ENCODE results near the gene PRKG2. TPM values are rescaled to one million over a fixed set of nuclear protein-coding genes. Genes with fewer than 3 reads are reported as not detected.
"Not testable (repeated sequence)": the region's sequence is repeated elsewhere in the genome, so short reads cannot be mapped to it uniquely, and the experiment has no call there.

Gene PRKG2, protein sequence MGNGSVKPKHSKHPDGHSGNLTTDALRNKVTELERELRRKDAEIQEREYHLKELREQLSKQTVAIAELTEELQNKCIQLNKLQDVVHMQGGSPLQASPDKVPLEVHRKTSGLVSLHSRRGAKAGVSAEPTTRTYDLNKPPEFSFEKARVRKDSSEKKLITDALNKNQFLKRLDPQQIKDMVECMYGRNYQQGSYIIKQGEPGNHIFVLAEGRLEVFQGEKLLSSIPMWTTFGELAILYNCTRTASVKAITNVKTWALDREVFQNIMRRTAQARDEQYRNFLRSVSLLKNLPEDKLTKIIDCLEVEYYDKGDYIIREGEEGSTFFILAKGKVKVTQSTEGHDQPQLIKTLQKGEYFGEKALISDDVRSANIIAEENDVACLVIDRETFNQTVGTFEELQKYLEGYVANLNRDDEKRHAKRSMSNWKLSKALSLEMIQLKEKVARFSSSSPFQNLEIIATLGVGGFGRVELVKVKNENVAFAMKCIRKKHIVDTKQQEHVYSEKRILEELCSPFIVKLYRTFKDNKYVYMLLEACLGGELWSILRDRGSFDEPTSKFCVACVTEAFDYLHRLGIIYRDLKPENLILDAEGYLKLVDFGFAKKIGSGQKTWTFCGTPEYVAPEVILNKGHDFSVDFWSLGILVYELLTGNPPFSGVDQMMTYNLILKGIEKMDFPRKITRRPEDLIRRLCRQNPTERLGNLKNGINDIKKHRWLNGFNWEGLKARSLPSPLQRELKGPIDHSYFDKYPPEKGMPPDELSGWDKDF
- total RNA-seq, result not detected in 2 replicates

DNA sequence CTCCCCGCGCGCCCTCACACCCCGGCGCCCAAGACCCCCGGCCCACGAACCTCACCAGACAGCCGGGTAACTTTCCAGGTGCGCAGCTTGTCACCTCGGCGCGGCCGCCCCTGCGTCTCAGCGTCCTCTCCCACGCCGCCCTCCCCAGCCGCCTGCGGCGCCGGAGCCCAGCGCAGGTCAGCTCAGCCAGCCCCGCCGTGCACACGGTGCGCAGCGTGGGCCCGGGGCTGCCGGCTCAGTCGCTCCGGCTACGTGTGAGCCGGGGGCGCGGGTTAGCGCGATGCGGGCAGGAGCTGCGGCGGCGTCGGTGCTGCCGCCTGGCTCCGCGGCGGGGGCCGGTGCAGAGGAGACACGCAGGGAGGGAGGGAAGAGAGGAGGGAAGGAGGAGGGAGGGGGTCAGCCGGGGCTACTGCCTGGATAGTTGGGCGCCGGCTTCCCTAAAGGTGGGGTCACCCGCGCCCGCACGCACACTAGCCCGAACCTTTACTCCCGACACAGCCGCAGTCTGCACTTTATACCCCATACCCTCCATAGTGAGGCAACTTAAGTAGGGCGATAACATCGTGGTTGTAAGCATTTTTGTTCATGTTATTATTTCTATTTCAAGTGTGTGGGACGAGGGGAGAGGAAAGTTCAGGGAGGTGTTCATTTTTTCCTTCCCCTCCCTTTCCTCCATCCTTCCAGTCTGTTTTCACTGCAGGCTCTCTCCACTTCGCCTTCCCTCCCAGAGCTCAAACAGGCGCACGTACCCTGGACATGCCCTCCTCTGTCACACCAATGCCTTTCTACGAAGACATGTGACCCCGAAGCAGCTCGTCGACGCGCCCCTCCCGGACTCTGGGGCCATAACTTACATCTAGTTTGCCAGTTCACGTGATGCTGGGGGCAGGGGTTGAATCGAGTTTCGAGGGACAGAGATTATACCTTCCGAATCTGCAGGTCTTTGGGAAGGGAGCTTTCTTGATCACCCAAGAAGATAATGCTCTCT is at the start of gene PRKG2:
TSS of gene PRKG2 (minus strand) at position 342 of the 988 bp plus-strand sequence. CDS start 10,175 bp downstream, outside the sequence.
- DNase-seq (ENCODE audit: low read depth, low spot score), result no peak

DNA sequence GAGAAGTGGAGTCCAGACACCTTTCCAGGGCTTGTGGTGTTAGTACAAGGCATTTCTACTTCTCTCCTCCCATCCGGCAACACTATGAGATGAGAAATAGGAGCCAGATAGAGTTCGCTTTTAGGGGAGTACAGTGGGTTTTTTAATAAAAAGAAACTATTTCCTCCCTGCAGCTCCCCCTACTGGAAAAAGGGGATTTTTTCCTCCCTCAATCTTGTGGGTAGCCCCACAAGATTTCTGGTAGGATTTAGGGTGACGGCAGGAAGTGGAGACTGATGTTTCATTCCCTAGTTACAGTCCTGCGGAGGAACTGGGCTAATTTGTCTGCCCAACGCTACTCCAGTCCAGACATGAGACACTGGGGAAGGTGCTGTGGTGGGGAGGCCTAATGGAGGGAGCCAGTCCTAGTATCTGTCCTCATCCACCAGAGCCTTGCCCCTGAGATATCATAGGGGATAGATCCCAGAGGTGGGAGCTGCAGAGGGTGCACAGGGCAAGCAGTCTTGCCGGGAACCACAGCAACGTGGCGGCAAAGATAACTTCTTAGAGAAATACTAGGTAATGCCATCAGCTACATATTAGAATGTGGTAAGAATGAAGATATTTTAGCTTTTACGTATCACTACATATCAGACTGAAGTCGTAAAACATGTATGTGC is 45.5 kb upstream of the PRKG2 start:
- no peak for DNase-seq (ENCODE audit: low read depth, low spot score)

DNA sequence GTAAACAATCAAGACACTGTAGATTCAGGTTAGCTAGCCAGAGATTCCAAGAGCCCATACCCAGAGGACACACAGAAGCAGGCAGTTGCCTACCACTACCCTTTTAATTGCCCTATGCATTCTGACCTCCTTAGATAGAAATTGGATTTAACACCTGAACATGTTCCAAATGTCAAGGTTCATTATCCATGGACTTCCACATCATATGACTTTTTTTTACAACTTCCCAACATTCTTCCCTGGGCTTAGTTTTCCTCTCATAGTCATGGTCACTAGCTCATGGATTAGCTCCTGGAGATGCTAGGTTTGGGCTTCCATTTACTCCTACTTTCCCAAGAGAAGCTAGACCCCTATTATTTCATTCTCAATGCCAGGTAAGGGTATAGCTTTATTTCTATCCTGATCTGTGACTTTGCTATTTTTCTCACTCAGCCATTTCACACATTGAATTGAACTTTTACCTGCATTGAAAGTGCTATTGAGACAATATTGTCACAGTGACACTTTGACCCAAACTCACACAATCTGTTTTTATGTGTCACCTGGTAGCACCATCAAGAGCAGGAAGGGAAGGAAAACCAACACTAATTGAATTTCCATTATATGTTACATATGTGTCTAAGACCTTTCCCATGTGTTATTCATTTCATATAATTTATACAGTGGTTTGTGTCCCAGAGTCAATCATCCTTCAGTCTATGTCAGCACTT is 44.0 kb upstream of the PRKG2 start:
- no peak for DNase-seq (ENCODE audit: low read depth, low spot score)

DNA sequence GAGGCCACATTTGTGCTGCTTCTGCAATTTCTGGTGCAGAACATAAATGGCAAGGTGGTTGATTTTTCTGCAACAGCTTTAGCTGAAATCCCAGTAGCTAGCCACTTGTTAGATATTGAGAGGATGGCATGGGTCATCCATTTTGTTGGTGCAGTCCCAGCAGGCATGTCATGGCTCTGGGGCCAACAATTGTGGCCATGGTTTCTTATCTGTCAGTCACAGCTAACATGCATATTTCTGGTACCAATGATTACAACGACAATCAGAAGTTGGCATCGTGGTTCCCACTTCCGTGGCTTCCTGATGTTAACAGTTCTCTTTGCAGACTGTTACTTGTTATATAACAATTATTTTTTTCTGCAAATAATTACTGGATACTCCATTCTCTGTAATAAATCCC is 42.8 kb upstream of the PRKG2 start:
- no peak for DNase-seq (ENCODE audit: low read depth, low spot score)

DNA sequence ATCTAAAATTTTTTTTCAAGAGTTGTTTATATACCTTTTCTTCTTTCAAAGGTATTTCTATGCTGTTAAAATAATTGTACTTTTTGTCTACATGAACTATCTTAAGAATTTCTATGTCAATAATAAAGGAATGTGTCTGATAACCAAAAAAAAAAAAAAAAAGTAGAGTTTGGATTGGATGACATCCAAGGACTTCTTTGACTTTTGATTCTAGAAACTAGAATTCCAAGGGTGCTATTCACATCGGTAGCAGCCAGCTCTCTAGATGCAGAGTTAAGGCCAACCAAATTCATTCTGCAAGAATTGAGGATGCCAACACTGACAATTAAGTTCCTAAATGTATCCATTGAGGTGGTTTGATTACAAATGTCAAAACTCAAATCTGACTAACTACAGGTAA is 42.0 kb upstream of the PRKG2 start:
- no peak for DNase-seq (ENCODE audit: low read depth, low spot score)

DNA sequence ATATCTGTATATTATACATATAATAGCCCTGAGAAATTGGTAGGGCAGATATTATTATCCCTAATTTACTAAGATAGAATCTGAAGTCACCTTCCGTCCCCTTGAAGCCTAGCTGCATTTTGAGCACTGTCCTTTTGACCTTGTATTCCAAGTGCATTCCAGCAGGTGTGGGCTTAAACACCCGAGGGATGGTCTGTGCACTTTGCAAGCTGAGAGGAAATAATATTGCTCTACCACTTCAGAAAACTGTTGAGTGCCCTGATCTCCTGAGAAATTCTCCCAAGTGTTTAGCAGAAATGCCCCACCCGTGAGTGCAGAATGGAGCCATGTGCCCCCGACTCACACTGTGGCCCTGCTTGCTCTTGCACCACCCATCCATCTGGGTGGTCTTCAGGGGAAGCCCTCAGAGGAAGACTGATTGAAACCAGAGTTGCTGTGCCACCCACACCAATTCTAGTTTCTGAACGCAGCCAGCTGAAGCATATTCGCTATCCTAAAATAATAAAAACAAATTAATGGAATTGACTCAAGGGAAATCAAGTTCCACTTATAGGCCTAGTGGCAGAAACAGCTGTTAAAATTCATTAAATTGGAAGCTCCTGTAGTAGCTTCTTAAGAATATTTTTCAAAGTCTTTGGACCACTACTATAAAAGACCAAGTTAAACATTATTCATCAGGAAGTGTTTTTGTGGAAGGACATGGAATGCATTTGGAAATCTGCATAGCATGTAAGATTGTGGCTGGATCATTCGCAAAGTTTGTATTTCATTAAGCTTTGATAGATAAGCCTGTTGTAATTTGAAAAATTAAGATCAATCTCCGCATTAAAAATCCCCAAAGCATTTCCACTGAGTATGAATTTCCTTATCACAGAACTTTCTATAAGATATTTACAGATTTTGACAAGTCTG is 41.3 kb upstream of the PRKG2 start:
- no peak for DNase-seq (ENCODE audit: low read depth, low spot score)

DNA sequence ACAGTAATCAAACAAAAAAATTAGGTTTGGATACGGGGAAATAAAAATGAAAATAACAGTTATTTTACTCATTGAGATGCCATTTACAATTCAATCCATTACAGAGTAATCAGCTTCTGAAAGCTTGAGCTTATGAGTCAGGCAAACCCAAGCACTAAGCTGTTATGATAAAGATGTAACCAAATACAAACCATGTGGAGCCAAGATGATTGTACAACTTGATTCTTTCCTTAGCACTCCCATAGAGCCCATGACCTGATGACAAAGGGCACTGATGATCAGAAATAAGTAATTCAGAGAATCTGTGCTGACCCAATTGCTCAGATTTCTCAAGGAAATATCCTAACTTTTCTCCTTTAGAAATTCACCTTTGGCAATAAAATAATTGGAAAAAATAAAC is 40.5 kb upstream of the PRKG2 start:
- DNase-seq (ENCODE audit: low read depth, low spot score), result no peak

DNA sequence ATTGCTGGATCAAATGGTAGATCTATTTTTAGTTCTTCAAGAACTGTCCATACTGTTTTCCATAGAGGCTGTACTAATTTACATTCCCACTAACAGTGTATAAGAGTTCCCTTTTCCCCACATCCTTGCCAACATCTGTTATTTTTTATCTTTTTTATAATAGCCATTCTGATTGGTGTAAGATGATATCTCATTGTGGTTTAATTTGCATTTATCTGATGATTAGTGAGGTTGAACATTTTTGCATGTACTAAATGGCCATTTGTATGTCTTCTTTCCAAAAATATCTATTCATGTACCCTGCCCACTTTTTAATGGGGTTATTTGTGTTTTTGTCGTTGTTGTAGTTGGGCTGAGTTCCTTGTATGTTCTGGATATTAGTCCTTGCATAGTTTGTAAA is 35.4 kb upstream of the PRKG2 start:
- no peak for DNase-seq (ENCODE audit: low read depth, low spot score)

DNA sequence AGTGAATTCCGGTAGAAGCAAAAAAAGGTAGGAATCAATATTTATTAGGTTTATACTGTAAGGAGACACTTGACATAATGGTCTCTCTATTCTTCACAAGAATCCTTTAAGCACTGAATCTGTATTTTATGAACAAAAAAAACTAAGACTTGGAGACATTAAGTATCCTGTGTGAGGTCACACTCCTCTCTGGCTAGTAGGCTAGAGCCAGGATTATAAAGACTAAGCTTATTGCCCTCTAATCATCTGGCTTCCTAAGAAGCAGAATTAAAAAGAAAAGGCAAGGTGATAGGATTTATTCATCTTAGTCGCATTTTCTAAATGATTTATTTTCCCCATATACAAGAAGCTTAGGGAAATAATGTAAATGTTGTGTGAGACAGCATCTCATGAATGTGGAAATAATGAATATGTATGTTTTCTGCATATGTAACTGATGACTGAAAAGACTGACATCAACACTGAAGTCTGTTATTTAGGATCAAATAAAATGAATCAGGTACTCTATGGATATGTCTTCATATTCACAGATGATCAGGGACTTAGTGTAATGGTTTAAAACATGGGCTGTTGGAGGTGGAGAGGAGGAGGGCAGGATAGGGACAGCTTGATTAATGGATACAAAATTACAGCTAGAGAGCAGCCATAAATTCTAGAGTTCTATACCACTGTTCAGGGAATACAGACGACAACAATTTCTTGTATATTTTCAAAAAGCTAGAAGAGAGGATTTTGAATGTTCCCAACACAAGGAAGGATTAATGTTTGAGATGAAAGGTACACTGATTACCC is 30.4 kb upstream of the PRKG2 start:
- no peak for DNase-seq (ENCODE audit: low read depth, low spot score)

DNA sequence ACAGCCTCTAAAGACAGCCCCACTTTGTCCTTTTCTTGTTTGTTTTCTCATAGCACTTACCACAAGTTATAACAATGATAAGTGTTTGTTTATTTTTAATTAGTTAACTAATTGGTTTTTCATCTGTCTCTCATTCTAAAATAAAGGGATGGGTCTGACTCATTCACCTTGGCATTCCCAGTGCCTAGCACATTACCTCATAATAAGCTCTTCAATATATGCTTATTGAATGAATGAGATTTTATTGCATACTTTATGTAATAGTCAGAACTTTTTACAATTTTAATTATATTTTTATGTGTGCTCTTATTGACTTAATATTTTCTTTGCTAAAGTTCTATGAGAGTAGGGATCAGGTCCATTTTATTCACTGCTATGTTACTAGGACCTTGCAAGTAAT is 22.8 kb upstream of the PRKG2 start:
- DNase-seq (ENCODE audit: low read depth, low spot score), result no peak

DNA sequence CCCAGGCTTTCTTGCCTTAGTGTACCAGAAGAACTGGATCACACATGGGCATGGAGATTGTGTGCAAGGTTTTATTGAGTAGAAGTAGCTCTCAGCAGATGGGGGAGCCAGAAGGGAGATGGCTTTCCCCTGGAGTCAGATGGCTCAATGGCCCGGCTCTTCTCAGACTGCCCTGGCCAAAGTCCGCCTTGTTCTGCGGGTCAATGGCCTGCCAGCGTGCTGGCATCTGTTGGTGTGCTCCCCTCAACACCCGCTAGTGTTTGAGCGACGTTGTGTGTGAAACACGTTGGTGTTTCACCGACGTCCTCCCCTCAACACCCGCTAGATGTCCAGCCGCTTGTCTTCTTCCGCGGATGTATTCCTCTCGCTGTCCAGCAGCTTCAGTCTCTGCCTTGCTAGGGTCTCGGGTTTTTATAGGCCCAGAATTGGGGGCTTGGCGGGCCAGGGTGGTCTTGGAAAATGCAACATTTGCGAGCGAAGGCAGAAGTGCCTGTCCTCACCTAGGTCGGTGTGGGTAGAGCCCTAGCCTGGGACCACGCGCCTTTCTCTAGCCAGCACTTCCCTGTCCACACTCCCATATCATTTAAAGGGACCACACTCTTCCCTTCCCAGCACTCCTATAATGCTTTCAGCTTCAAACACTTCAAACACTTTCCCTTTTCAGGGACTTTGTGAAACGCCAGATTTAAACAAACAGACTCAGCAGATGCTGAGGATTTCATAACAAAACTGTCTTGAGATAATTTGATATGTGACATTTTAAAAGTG is 21.1 kb upstream of the PRKG2 start:
- DNase-seq (ENCODE audit: low read depth, low spot score), result no peak

DNA sequence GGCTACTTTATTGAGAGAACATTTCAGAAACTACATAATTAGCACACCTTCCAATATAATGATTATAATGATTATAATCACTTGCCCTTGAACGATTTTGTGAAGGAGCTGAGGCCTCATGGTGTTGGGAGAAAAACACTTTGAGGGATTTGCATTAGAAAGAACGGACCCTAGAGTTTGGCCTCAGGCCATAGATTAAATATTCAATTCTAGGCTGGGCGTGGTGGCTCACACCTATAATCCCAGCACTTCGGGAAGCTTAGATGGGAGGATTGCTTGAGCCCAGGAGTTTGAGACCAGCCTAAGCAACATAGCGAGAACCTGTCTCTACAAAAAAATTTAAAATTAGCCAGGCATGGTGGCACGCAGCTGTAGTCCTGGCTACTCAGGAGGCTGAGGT is 12.9 kb upstream of the PRKG2 start:
- no peak for DNase-seq (ENCODE audit: low read depth, low spot score)

DNA sequence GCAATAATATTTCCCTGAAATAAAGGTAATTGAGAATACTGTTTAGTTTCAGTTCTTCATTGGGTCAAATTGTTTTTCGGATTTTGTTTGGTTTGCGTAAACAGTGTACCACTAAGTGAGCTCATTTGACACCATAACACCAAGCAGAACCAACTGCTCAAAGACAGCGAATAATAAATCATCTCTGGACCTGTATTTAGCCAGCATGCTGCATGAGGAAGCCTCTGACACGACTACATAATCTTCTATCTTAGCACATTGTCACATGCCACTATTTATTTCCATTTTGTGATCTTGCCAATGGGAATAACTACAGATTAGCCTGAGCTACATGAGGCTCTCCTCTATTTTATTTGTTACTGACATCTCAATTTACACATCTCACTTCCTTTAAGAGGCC is 12.1 kb upstream of the PRKG2 start:
- no peak for DNase-seq (ENCODE audit: low read depth, low spot score)

DNA sequence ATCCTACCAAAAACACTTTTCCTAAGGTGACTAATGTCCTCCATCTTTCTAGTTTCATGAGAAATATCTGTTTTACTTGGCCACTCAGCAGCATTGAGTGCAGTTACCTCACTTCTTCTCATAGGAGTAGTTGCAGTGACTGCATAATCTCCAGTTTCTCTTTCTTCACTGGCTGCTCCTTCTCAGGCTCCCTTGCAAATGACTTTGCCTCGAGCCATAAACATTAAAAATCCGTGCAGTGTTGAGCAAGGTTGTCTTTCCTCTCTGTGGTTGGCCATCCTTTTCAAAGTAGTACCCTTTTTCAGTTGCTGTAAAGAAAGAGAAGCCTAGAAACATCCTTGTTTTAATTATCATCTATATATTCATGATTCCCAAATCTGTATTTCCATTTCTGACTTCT is 10.2 kb upstream of the PRKG2 start:
- no peak for DNase-seq (ENCODE audit: low read depth, low spot score)

DNA sequence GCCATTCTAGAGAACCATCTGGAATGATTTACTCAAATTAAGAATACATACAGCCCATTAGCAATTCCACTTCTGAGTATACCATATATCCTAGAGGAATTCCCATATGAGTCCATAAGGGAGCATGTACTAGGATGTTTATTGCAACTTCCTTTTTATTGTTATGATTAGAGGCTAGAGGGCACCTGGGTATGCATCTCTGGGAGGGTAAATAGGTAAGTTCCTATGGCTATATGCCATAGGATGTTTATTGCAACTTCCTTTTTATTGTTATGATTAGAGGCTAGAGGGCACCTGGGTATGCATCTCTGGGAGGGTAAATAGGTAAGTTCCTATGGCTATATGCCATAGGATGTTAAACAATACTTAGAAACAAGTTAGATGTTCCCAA is 7.1 kb upstream of the PRKG2 start:
- not testable (repeated sequence) for DNase-seq (ENCODE audit: low read depth, low spot score)

DNA sequence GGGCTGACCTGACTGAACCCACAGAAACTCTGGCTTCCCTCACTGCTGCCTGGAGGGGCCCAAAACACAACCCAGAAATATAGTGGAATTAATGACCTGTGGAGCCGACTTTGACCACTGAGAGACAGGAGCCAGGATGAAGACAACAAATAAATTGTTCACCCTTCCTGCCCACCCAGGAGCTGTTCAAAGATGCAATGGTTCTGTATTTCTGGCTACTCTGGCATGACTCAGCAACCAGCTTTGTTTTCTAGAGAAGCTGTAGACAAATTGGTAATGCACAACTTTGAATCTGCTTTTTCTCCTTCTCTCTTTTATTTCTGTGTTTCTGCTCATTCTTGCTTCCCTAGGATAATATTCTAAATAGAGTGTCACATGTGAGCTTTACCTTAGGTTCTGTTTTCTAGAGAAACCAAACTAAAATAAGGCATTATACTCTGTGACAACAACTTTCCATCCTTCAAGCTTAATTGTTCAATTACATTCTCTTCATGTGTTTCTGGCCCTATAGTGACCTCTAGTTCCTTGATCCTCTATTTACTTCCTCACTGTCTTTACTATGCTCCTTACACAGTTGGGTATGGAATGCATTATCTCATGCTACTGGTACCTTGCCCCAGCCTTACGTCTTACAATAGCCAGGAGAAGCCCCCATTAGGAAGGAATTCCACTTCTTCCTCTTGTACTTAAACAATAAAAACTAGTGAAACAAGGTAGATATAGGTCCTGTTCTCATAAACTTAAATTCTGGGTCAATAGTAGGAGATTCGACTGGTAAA is 6.5 kb upstream of the PRKG2 start:
- no peak for DNase-seq (ENCODE audit: low read depth, low spot score)

DNA sequence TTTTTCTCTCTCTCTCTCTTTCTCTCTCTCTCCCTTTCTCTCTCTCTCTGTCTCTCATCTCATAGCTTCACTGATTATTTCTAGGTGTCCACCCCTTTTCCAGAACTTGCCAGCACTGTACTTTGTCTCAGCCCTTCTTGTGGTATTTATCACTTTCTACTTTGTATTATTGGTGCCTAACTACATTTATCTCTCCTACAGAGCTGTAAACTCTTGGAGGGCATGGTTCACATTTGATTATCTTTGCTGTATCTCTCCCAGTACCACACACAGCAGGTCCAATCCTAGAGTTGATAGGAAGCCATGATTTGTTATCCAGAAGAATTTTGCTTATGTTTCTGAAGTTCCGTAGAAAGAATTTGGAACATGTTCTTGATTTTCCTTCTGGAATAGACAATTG is 5.2 kb upstream of the PRKG2 start:
- DNase-seq (ENCODE audit: low read depth, low spot score), result no peak
